IMR-90 (cell line): ENCODE data around the gene GALK1.

Experiments used
- CEBPB ChIP-seq: IDR thresholded peaks from 2 replicates; pipeline ENCODE4 v1.6.1; 2012; ENCODE audit warnings: low read depth, low read length, improper control_type of control experiment
- CTCF ChIP-seq: conservative IDR thresholded peaks from 2 replicates; pipeline ENCODE4 v1.5.1; 2012; ENCODE audit warnings: mild to moderate bottlenecking, low read depth, low read length, improper control_type of control experiment
- FOS ChIP-seq: fragments of 150-350 bp; IDR thresholded peaks from 2 replicates; pipeline ENCODE4 v1.6.1; 2016; ENCODE audit warnings: low read depth, low read length
- POLR2A ChIP-seq: IDR thresholded peaks from 2 replicates; pipeline ENCODE4 v1.6.1; 2012; ENCODE audit warnings: mild to moderate bottlenecking, low read depth, low read length
- RAD21 ChIP-seq: IDR thresholded peaks from 2 replicates; pipeline ENCODE4 v1.6.1; 2012; ENCODE audit warnings: low read length, improper control_type of control experiment
- RFX5 ChIP-seq: IDR thresholded peaks from 2 replicates; pipeline ENCODE4 v1.8.0; 2012; ENCODE audit warnings: low read depth, mild to moderate bottlenecking, low read length, moderate library complexity
- SMC3 ChIP-seq: fragments of 150-350 bp; IDR thresholded peaks from 2 replicates; pipeline ENCODE4 v1.6.1; 2016; ENCODE audit warnings: low read depth, mild to moderate bottlenecking, antibody characterized with exemption, low read length, moderate library complexity
- TF ChIP-seq, protein P1 (sequence below): fragments of 150-350 bp; IDR thresholded peaks from 2 replicates; pipeline ENCODE4 v1.6.1; 2017; ENCODE audit warnings: mild to moderate bottlenecking, antibody characterized with exemption, low read length, low read depth

DNA sequence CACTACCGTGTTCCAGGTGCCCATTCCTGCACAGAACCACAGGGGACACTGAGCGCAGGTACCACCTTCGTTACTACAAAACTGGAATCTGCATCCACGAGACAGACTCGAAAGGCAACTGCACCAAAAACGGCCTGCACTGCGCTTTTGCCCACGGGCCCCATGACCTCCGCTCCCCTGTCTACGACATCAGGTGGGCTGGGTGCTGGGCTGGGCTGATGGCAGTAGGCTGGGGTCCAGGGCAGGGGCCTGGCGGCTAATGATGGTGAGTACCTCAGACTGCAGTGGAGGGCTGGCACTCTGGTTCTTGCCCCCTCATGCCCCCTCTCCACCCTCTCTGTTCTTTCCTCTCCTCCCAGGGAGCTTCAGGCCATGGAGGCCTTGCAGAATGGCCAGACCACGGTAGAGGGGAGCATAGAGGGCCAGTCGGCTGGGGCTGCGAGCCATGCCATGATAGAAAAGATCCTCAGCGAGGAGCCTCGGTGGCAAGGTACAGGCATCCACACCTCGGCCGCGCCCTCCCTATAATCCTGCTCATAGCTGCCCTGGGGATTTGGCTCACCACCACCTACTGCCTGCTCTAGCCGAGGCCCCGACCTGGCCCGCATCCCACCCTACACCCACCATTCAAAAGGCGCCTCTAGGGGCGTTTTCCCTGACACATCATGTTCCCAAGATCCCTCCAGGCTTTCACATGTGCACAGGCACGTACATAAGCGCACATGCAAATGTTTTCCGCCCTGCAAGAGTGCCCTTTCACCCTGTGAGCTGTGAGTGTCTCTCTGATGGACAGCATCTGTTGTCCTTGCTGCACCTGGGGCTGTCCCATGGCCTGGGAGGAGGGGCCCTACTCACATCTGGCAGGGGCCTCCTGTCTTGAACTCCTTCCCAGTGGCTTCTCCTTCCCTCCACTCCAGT, 47.4 kb upstream of the GALK1 start:
- TF ChIP-seq CEBPB (no peak), CTCF (no peak), POLR2A (no peak), RFX5 (no peak), FOS (no peak), SMC3 (no peak), RAD21 (no peak)
- TF ChIP-seq, protein P1, sequence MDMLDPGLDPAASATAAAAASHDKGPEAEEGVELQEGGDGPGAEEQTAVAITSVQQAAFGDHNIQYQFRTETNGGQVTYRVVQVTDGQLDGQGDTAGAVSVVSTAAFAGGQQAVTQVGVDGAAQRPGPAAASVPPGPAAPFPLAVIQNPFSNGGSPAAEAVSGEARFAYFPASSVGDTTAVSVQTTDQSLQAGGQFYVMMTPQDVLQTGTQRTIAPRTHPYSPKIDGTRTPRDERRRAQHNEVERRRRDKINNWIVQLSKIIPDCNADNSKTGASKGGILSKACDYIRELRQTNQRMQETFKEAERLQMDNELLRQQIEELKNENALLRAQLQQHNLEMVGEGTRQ = no peak
